ENCODE measurements around the gene MGAT4B. TPM values are rescaled to one million over a fixed set of nuclear protein-coding genes. Genes with fewer than 3 reads are reported as not detected.

Gene MGAT4B
- total and polyA plus RNA-seq, 2 of the 13 experiments (the other 11 are each of a cell fraction or from before 2014, with no cell fraction given): 93.5 to 130 TPM

- no peak for TF ChIP-seq ZKSCAN1 (IDR thresholded peaks at IDR 0.05; ENCODE audit: low read length)
- TF ChIP-seq ZEB1 (IDR thresholded peaks at IDR 0.05; ENCODE audit: insufficient replicate concordance, low read depth): no peak
- peak; percentile 79; the same call in 1 of the 2 replicates for TF ChIP-seq ZFP36L2 (CRISPR knock-in tag; IDR thresholded peaks at IDR 0.05)
- TF ChIP-seq AHDC1 (CRISPR knock-in tag; IDR thresholded peaks at IDR 0.05; ENCODE audit: borderline replicate concordance): no peak
- TF ChIP-seq, protein P1, sequence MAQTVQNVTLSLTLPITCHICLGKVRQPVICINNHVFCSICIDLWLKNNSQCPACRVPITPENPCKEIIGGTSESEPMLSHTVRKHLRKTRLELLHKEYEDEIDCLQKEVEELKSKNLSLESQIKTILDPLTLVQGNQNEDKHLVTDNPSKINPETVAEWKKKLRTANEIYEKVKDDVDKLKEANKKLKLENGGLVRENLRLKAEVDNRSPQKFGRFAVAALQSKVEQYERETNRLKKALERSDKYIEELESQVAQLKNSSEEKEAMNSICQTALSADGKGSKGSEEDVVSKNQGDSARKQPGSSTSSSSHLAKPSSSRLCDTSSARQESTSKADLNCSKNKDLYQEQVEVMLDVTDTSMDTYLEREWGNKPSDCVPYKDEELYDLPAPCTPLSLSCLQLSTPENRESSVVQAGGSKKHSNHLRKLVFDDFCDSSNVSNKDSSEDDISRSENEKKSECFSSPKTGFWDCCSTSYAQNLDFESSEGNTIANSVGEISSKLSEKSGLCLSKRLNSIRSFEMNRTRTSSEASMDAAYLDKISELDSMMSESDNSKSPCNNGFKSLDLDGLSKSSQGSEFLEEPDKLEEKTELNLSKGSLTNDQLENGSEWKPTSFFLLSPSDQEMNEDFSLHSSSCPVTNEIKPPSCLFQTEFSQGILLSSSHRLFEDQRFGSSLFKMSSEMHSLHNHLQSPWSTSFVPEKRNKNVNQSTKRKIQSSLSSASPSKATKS (CRISPR knock-in tag; IDR thresholded peaks at IDR 0.05): peak; percentile 85; the same call in 1 of the 2 replicates
- no peak; the same call in 1 of the 2 replicates for TF ChIP-seq ZGPAT (CRISPR knock-in tag; IDR thresholded peaks at IDR 0.05)
- 0 out of 2 replicates have a peak, but pooled peaks have one; percentile 71 for TF ChIP-seq KDM4B (CRISPR knock-in tag; IDR thresholded peaks at IDR 0.05)
- TF ChIP-seq, protein P2, sequence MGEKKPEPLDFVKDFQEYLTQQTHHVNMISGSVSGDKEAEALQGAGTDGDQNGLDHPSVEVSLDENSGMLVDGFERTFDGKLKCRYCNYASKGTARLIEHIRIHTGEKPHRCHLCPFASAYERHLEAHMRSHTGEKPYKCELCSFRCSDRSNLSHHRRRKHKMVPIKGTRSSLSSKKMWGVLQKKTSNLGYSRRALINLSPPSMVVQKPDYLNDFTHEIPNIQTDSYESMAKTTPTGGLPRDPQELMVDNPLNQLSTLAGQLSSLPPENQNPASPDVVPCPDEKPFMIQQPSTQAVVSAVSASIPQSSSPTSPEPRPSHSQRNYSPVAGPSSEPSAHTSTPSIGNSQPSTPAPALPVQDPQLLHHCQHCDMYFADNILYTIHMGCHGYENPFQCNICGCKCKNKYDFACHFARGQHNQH (CRISPR knock-in tag; IDR thresholded peaks at IDR 0.05): peak; percentile 18; the same call in 1 of the 2 replicates
- no peak for TF ChIP-seq NR3C1 (CRISPR knock-in tag; IDR thresholded peaks at IDR 0.05)
- peak; percentile 29; the same call in 1 of the 2 replicates for TF ChIP-seq SOX5 (CRISPR knock-in tag; IDR thresholded peaks at IDR 0.05; ENCODE audit: borderline replicate concordance)
- TF ChIP-seq ZSCAN30 (CRISPR knock-in tag; IDR thresholded peaks at IDR 0.05): 0 out of 2 replicates have a peak, but pooled peaks have one; percentile 34
- TF ChIP-seq ZNF710 (CRISPR knock-in tag; IDR thresholded peaks at IDR 0.05; ENCODE audit: borderline replicate concordance): no peak
These were observed 12.8 kb upstream of the MGAT4B start (continued) for GRCh38 chr5:179819296-179820126.

Data from HepG2 (cell line).